PC-3 (cell line): Measurements from ENCODE around the gene ANLN. TPM values are rescaled to one million over a fixed set of nuclear protein-coding genes. Genes with fewer than 3 reads are reported as not detected.

Experiments
- ATAC-seq: fragments of 200-7000 bp; cut with Tn5 transposase; 2 replicates; pipeline ENCODE4 v1.9.1; 2020; ENCODE audit warnings: mild to moderate bottlenecking, moderate library complexity
- BruUV-seq: library from RNA; stranded (reverse); fragments of 400-500 nt; replicated peaks from 2 replicates; lab custom pipeline; 2021; lab: Mats Ljungman, UMichigan
- CTCF ChIA-PET: fragments of 300-600 bp; sonication (Branson Sonifier 250); formaldehyde crosslinking; loops from one replicate; lab custom pipeline; 2022; ENCODE audit warnings: antibody characterized with exemption; lab: Charles Lee
- POLR2A ChIA-PET: fragments of 300-600 bp; sonication (Branson Sonifier 250); formaldehyde crosslinking; loops from one replicate; lab custom pipeline; 2022; ENCODE audit warnings: antibody characterized with exemption; ENCODE audit not compliant: unreplicated experiment; lab: Charles Lee
- DNase-seq: peaks from one replicate; pipeline ENCODE4 v3.0.0-alpha.2; 2015
- H2AFZ ChIP-seq: fragments of 300-600 bp; sonication (generic); 2 replicates; pipeline ENCODE4 v1.6.0; 2016; ENCODE audit warnings: antibody characterized with exemption, low read length
- H3F3A ChIP-seq: fragments of 300-600 bp; sonication (generic); one replicate; pipeline ENCODE4 v1.6.0; 2017; ENCODE audit warnings: antibody characterized with exemption, low read length, control low read depth, mild to moderate bottlenecking; ENCODE audit not compliant: unreplicated experiment
- H3K27ac ChIP-seq: fragments of 300-600 bp; sonication (generic); 2 replicates; pipeline ENCODE4 v1.5.1; 2016; ENCODE audit warnings: mild to moderate bottlenecking, low read length
- H3K27me3 ChIP-seq: fragments of 300-600 bp; sonication (generic); 2 replicates; pipeline ENCODE4 v1.6.1; 2016; ENCODE audit warnings: low read length, mixed read lengths
- H3K36me3 ChIP-seq: fragments of 300-600 bp; sonication (generic); 2 replicates; pipeline ENCODE4 v1.6.1; 2016; ENCODE audit warnings: low read depth, mixed run types, low read length, mixed read lengths
- H3K4me1 ChIP-seq: fragments of 300-600 bp; sonication (generic); 2 replicates; pipeline ENCODE4 v1.5.1; 2016; ENCODE audit warnings: low read length; ENCODE audit not compliant: insufficient read depth
- H3K4me2 ChIP-seq: fragments of 300-600 bp; sonication (generic); 2 replicates; pipeline ENCODE4 v1.6.0; 2016; ENCODE audit warnings: low read length
- H3K4me3 ChIP-seq: fragments of 300-600 bp; sonication (generic); 2 replicates; pipeline ENCODE4 v1.5.1; 2016; ENCODE audit warnings: mild to moderate bottlenecking, low read length, mixed read lengths
- H3K79me2 ChIP-seq: fragments of 300-600 bp; sonication (generic); 2 replicates; pipeline ENCODE4 v1.6.1; 2017; ENCODE audit warnings: low read length, mixed read lengths
- H3K9ac ChIP-seq: fragments of 300-600 bp; sonication (generic); 2 replicates; pipeline ENCODE4 v1.6.0; 2016; ENCODE audit warnings: mild to moderate bottlenecking, low read length
- H3K9me2 ChIP-seq: fragments of 300-600 bp; sonication (generic); replicated peaks from 2 replicates; pipeline ENCODE4 v1.6.1; 2016; ENCODE audit warnings: mixed run types, low read length, mixed read lengths
- H3K9me3 ChIP-seq: fragments of 300-600 bp; sonication (generic); 2 replicates; pipeline ENCODE4 v1.6.1; 2016; ENCODE audit warnings: low read length, mixed read lengths
- H4K20me1 ChIP-seq: fragments of 300-600 bp; sonication (generic); 2 replicates; pipeline ENCODE4 v1.6.1; 2016; ENCODE audit warnings: low read length, mixed read lengths
- CTCF ChIP-seq: fragments of 300-600 bp; sonication (generic); conservative IDR thresholded peaks from 2 replicates; pipeline ENCODE4 v1.5.1; 2017; ENCODE audit warnings: antibody characterized with exemption, low read depth, mild to moderate bottlenecking, low read length
- EZH2 ChIP-seq: fragments of 300-600 bp; sonication (generic); IDR thresholded peaks from one replicate; pipeline ENCODE4 v1.6.1; 2017; ENCODE audit warnings: antibody characterized with exemption, mild to moderate bottlenecking, low read length; ENCODE audit not compliant: unreplicated experiment
- EZH2phosphoT487 ChIP-seq: fragments of 300-600 bp; sonication (generic); IDR thresholded peaks from 2 replicates; pipeline ENCODE4 v1.6.1; 2018; ENCODE audit warnings: mild to moderate bottlenecking, antibody characterized with exemption, low read length, borderline replicate concordance
- intact Hi-C: fragments of 100-400 bp; cut with micrococcal nuclease; formaldehyde crosslinking; loops from 2 replicates; pipeline ENCODE4 v1.9.0; 2023
- total RNA-seq: library from RNA; depleted of rRNA; stranded (reverse); fragments of >200 nt; gene quantifications from 2 replicates; pipeline ENCODE4 v1.2.3, GENCODE V29; 2014

The ANLN gene
- total RNA-seq, 1 experiment from 2014 or later, result 110 TPM

GRCh38 chr7:36368496-36368895, 21.2 kb upstream of the ANLN start:
- H3K79me2 ChIP-seq, result no peaks in the 10 kb centered on the region
- no peaks in the 10 kb centered on the region for H3K27me3 ChIP-seq
- H3K9me3 ChIP-seq, result no peaks in the 10 kb centered on the region
- no peak overlapping the region for H3K27ac ChIP-seq
- 0 out of 2 replicates have a peak, but pooled peaks cover 4% of the 10 kb centered on the region for H3K4me1 ChIP-seq
- CTCF ChIA-PET, result no interaction called here
- ATAC-seq, result no peak
- no peaks in the 10 kb centered on the region for H3F3A ChIP-seq
- H4K20me1 ChIP-seq, result no peaks in the 10 kb centered on the region
- no peaks in the 10 kb centered on the region for H3K9me2 ChIP-seq
- H3K4me3 ChIP-seq, result no peak overlapping the region
- TF ChIP-seq CTCF, result no peak
- H3K36me3 ChIP-seq, result no peaks in the 10 kb centered on the region
- intact Hi-C loops, result no loop called here
- POLR2A ChIA-PET, result no interaction called here
- no peak overlapping the region for H3K4me2 ChIP-seq
- no peak overlapping the region for H3K9ac ChIP-seq
- no TSS peak for BruUV-seq
- H2AFZ ChIP-seq, result no peak overlapping the region
- no peak for DNase-seq

GRCh38 chr7:36369171-36369570, 20.5 kb upstream of the ANLN start:
- no TSS peak for BruUV-seq
- H2AFZ ChIP-seq, result no peak overlapping the region
- intact Hi-C loops, result no loop called here
- H3K27me3 ChIP-seq, result no peaks in the 10 kb centered on the region
- no peak overlapping the region for H3K27ac ChIP-seq
- no peaks in the 10 kb centered on the region for H3F3A ChIP-seq
- H3K9me3 ChIP-seq, result no peaks in the 10 kb centered on the region
- TF ChIP-seq CTCF (no peak), EZH2phosphoT487 (no peak), EZH2 (no peak)
- H3K4me2 ChIP-seq, result no peak overlapping the region
- POLR2A ChIA-PET, result interaction anchor here (0.6 kb wide), 1 partner anchor 21 kb away, joined by 5 read pairs; no protein-coding TSS in a partner anchor
- H3K4me3 ChIP-seq, result no peak overlapping the region
- no peak overlapping the region for H3K9ac ChIP-seq
- H3K79me2 ChIP-seq, result no peaks in the 10 kb centered on the region
- 0 out of 2 replicates have a peak, but pooled peaks cover 4% of the 10 kb centered on the region for H3K4me1 ChIP-seq
- ATAC-seq (no peak), DNase-seq (no peak)
- CTCF ChIA-PET, result no interaction called here
- H3K36me3 ChIP-seq, result no peaks in the 10 kb centered on the region
- H3K9me2 ChIP-seq, result no peaks in the 10 kb centered on the region
- no peaks in the 10 kb centered on the region for H4K20me1 ChIP-seq

GRCh38 chr7:36370046-36370445, 19.6 kb upstream of the ANLN start:
- H3K79me2 ChIP-seq, result no peaks in the 10 kb centered on the region
- H3K4me2 ChIP-seq, result no peak overlapping the region
- no peaks in the 10 kb centered on the region for H3K27me3 ChIP-seq
- H3K4me3 ChIP-seq, result no peak overlapping the region
- no peak overlapping the region for H2AFZ ChIP-seq
- no peaks in the 10 kb centered on the region for H3F3A ChIP-seq
- H4K20me1 ChIP-seq, result no peaks in the 10 kb centered on the region
- no peaks in the 10 kb centered on the region for H3K36me3 ChIP-seq
- H3K9me3 ChIP-seq, result no peaks in the 10 kb centered on the region
- BruUV-seq, result no TSS peak
- no peaks in the 10 kb centered on the region for H3K9me2 ChIP-seq
- ATAC-seq, result no peak
- ChIA-PET POLR2A (no interaction called here), CTCF (no interaction called here)
- no peak overlapping the region for H3K9ac ChIP-seq
- no peak for DNase-seq
- intact Hi-C loops, result no loop called here
- TF ChIP-seq CTCF (no peak), EZH2phosphoT487 (no peak), EZH2 (no peak)
- no peak overlapping the region for H3K27ac ChIP-seq
- 0 out of 2 replicates have a peak, but pooled peaks cover 4% of the 10 kb centered on the region for H3K4me1 ChIP-seq
